HCT116 (cell line): ENCODE measurements around the gene CAPN13. TPM values are rescaled to one million over a fixed set of nuclear protein-coding genes. Genes with fewer than 3 reads are reported as not detected.

ENCODE experiments used
- ATAC-seq: fragments of 200-7000 bp; cut with Tn5 transposase; 2 replicates; pipeline ENCODE4 v1.9.1; 2020; ENCODE audit warnings: mild to moderate bottlenecking, moderate library complexity
- BruUV-seq: library from RNA; stranded (reverse); fragments of 400-500 nt; replicated peaks from 2 replicates; lab custom pipeline; 2021; lab: Mats Ljungman, UMichigan
- CTCF ChIA-PET: fragments of 300-600 bp; sonication (Branson Sonifier 250); formaldehyde crosslinking; loops from one replicate; lab custom pipeline; 2021; ENCODE audit warnings: antibody characterized with exemption; lab: Charles Lee
- POLR2A ChIA-PET: fragments of 300-600, 350-600 bp; sonication (Branson Sonifier 250); formaldehyde crosslinking; loops from one replicate; lab custom pipeline; 2021; ENCODE audit warnings: antibody characterized with exemption; lab: Charles Lee
- RAD21 ChIA-PET, 2 experiments: fragments of 300-600 bp; sonication (Branson Sonifier 250); formaldehyde crosslinking; loops; one replicate each; lab custom pipeline; 2023; ENCODE audit warnings: low total read pairs in 2 of 2; ENCODE audit not compliant: uncharacterized antibody in 2 of 2, unreplicated experiment in 2 of 2, low non-redundant PET in 1 of 2; lab: Charles Lee
- DNase-seq: peaks from one replicate; pipeline ENCODE4 v3.0.0-alpha.2; 2010; ENCODE audit warnings: low read depth, low spot score
- H2AFZ ChIP-seq: fragments of 200-600 bp; shearing (Covaris generic), sonication (generic); 2 replicates; pipeline ENCODE4 v1.6.1; 2017; ENCODE audit warnings: low read depth, mixed run types, mixed read lengths, antibody characterized with exemption, low read length; ENCODE audit not compliant: poor library complexity, severe bottlenecking
- H3K27ac ChIP-seq: 2 replicates; pipeline ENCODE4 v1.5.1; 2012; ENCODE audit warnings: low read depth, low read length
- H3K27me3 ChIP-seq: fragments of 200-600 bp; sonication (generic); 2 replicates; pipeline ENCODE4 v1.6.1; 2016; ENCODE audit warnings: mixed run types, low read length, mixed read lengths; ENCODE audit not compliant: insufficient read depth
- H3K36me3 ChIP-seq, 2 experiments: fragments of 200-500 bp in 1 of 2; fragments of 200-600 bp in 1 of 2; sonication (Bioruptor generic) in 1 of 2; sonication (generic) in 1 of 2; 2 replicates each; pipeline versions ENCODE4 v1.5.1 to v1.6.1; 2014 to 2016; ENCODE audit warnings: low read length in 2 of 2, inconsistent platforms in 1 of 2, mixed read lengths in 1 of 2, mixed run types in 1 of 2; ENCODE audit not compliant: insufficient read depth in 2 of 2, control insufficient read depth in 1 of 2
- H3K4me1 ChIP-seq, 2 experiments: fragments of 200-600 bp in 1 of 2; sonication (generic) in 1 of 2; 2 replicates each; pipeline versions ENCODE4 v1.5.1 to v1.6.1; 2012 to 2017; ENCODE audit warnings: low read length in 2 of 2, inconsistent platforms in 1 of 2, mild to moderate bottlenecking in 1 of 2, mixed read lengths in 1 of 2, mixed run types in 1 of 2, moderate library complexity in 1 of 2; ENCODE audit not compliant: insufficient read depth in 2 of 2, control insufficient read depth in 1 of 2
- H3K4me2 ChIP-seq: fragments of 200-600 bp; sonication (generic); 2 replicates; pipeline ENCODE4 v1.6.1; 2017; ENCODE audit warnings: mixed run types, low read length, mixed read lengths
- H3K4me3 ChIP-seq, 2 experiments: fragments of 200-600 bp in 1 of 2; sonication (generic) in 1 of 2; replicated peaks in 1 of 2; 2 replicates each; pipeline ENCODE4 v1.5.1; 2011 to 2016; ENCODE audit warnings: low read length in 2 of 2, control low read depth in 1 of 2, low read depth in 1 of 2, mild to moderate bottlenecking in 1 of 2, mixed read lengths in 1 of 2, mixed run types in 1 of 2
- H3K79me2 ChIP-seq: fragments of 200-600 bp; sonication (generic); 2 replicates; pipeline ENCODE4 v1.6.1; 2017; ENCODE audit warnings: mild to moderate bottlenecking, mixed run types, low read length, moderate library complexity, mixed read lengths; ENCODE audit not compliant: insufficient read depth
- H3K9ac ChIP-seq: fragments of 200-600 bp; sonication (generic); 2 replicates; pipeline ENCODE4 v1.6.1; 2016; ENCODE audit warnings: low read length, mixed read lengths
- H3K9me2 ChIP-seq: fragments of 200-600 bp; sonication (generic), shearing (Covaris generic); 2 replicates; pipeline ENCODE4 v1.6.1; 2017; ENCODE audit warnings: mixed run types, mild to moderate bottlenecking, moderate library complexity; ENCODE audit not compliant: insufficient read depth
- H3K9me3 ChIP-seq, 2 experiments: fragments of 200-500 bp in 1 of 2; fragments of 200-600 bp in 1 of 2; sonication (Bioruptor generic) in 1 of 2; sonication (generic) in 1 of 2; 2 replicates each; pipeline ENCODE4 v1.6.1; 2014 to 2017; ENCODE audit warnings: low read length in 2 of 2, mixed read lengths in 2 of 2, inconsistent platforms in 1 of 2, low read depth in 1 of 2, mild to moderate bottlenecking in 1 of 2, mixed run types in 1 of 2, moderate library complexity in 1 of 2; ENCODE audit not compliant: control insufficient read depth in 1 of 2, insufficient read depth in 1 of 2
- H4K20me1 ChIP-seq: fragments of 200-600 bp; sonication (generic), shearing (Covaris generic); 2 replicates; pipeline ENCODE4 v1.6.1; 2017; ENCODE audit warnings: mixed run types, mild to moderate bottlenecking, moderate library complexity; ENCODE audit not compliant: insufficient read depth
- CBX3 ChIP-seq: IDR thresholded peaks from 2 replicates; pipeline ENCODE4 v1.6.1; 2012; ENCODE audit warnings: low read depth
- CEBPB ChIP-seq: IDR thresholded peaks from 2 replicates; pipeline ENCODE4 v1.6.1; 2012; ENCODE audit warnings: low read depth
- ELF1 ChIP-seq: IDR thresholded peaks from 2 replicates; pipeline ENCODE4 v1.6.1; 2012; ENCODE audit warnings: low read depth, borderline replicate concordance
- EZH2 ChIP-seq: fragments of 200-600 bp; sonication (generic); IDR thresholded peaks from 2 replicates; pipeline ENCODE4 v1.6.1; 2017; ENCODE audit warnings: antibody characterized with exemption, mixed run types
- EZH2phosphoT487 ChIP-seq: fragments of 200-600 bp; IDR thresholded peaks from 2 replicates; pipeline ENCODE4 v1.6.1; 2018; ENCODE audit warnings: antibody characterized with exemption, borderline replicate concordance
- FOSL1 ChIP-seq: IDR thresholded peaks from 2 replicates; pipeline ENCODE4 v1.6.1; 2012; ENCODE audit warnings: low read depth
- JUND ChIP-seq: IDR thresholded peaks from 2 replicates; pipeline ENCODE4 v1.6.1; 2012
- POLR2A ChIP-seq: IDR thresholded peaks from 2 replicates; pipeline ENCODE4 v1.7.0; 2011; ENCODE audit warnings: borderline replicate concordance; ENCODE audit not compliant: insufficient read depth, insufficient read length; ENCODE audit errors: extremely low read depth
- POLR2AphosphoS5 ChIP-seq: IDR thresholded peaks from 2 replicates; pipeline ENCODE4 v1.6.1; 2011; ENCODE audit warnings: mild to moderate bottlenecking, low read depth, low read length, moderate library complexity
- RAD21 ChIP-seq: IDR thresholded peaks from 2 replicates; pipeline ENCODE4 v1.6.1; 2012; ENCODE audit warnings: low read depth, mild to moderate bottlenecking
- SIN3A ChIP-seq: IDR thresholded peaks from 2 replicates; pipeline ENCODE4 v1.6.1; 2012; ENCODE audit warnings: low read depth
- SP1 ChIP-seq: IDR thresholded peaks from 2 replicates; pipeline ENCODE4 v1.6.1; 2012; ENCODE audit warnings: low read depth
- SRF ChIP-seq: IDR thresholded peaks from 2 replicates; pipeline ENCODE4 v1.6.1; 2012; ENCODE audit warnings: low read depth
- YY1 ChIP-seq: IDR thresholded peaks from 2 replicates; pipeline ENCODE4 v1.6.1; 2011; ENCODE audit warnings: low read length, low read depth, moderate library complexity, mild to moderate bottlenecking; ENCODE audit not compliant: insufficient replicate concordance; ENCODE audit errors: extremely low read depth
- ZFX ChIP-seq: fragments of 450-650 bp; IDR thresholded peaks from 2 replicates; pipeline ENCODE4 v1.6.1; 2017
- intact Hi-C: fragments of 100-400 bp; cut with micrococcal nuclease; formaldehyde crosslinking; loops from 2 replicates; pipeline ENCODE4 v1.10.0; 2022
- total RNA-seq: library from RNA; stranded (reverse); gene quantifications from one replicate; pipeline ENCODE4 v1.2.1, GENCODE V29; 2021; ENCODE audit not compliant: unreplicated experiment
- TF ChIP-seq, protein P1 (sequence below): IDR thresholded peaks from 2 replicates; pipeline ENCODE4 v1.6.1; 2012
- TF ChIP-seq, protein P2 (sequence below): IDR thresholded peaks from 2 replicates; pipeline ENCODE4 v1.6.1; 2011; ENCODE audit warnings: mild to moderate bottlenecking, low read length, moderate library complexity; ENCODE audit not compliant: insufficient replicate concordance; ENCODE audit errors: extremely low read depth
- TF ChIP-seq, protein P3 (sequence below): IDR thresholded peaks from 2 replicates; pipeline ENCODE4 v1.6.1; 2012

Gene CAPN13
- total RNA-seq, 1 experiment from 2014 or later: 0.25 TPM

DNA sequence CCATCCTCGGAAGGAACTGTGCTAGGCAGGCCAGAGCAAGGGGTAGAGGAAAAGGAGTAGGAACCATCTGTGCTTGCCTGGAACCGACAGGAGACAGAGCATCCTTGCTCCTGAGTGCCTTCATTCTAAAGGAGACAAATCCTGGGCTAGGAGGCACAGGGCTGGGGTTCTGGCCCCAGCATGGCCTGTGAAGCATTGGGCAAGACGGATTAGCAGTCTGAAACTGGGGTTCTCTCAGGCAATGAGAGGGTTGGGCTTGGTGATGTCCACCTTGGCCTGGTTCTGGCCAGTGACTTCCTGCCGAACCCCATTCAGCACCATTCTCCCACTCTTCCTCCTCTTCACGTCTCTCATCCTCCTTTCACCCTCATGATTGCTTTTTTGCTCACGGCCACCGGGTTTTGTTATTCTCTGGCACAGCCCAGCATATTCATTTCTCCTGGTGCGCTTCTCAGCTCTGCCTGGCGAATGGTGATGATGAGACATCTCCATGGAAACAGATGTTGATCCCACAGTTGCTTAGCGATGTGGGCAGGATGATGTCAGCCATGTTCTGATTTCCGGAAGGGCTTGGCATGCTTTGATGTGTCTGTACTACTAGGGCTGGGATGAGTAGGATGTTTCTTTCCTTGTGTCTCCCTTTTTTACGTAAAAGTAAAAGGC lies 127.7 kb downstream of the CAPN13 start:
- RAD21 ChIA-PET: no interaction called here
- POLR2A ChIA-PET: no interaction called here
- intact Hi-C loops: no loop called here
- Histone ChIP-seq H4K20me1 (no peaks in the 10 kb centered on the region), H3K27me3 (no peaks in the 10 kb centered on the region), H3K9me3 (no peaks in the 10 kb centered on the region), H3K79me2 (no peaks in the 10 kb centered on the region), H3K4me2 (no peak overlapping the region), H3K9me2 (no peaks in the 10 kb centered on the region), H3K9ac (no peak overlapping the region), H3K36me3 (no peaks in the 10 kb centered on the region), H2AFZ (no peak overlapping the region), H3K27ac (no peak overlapping the region), H3K4me1 (no peaks in the 10 kb centered on the region), H3K4me3 (no peak overlapping the region)
- CTCF ChIA-PET: no interaction called here
- DNase-seq (no peak), ATAC-seq (no peak)
- no peak for TF ChIP-seq CEBPB
- no peak for TF ChIP-seq CBX3
- no peak for TF ChIP-seq POLR2A
- TF ChIP-seq, protein P1, sequence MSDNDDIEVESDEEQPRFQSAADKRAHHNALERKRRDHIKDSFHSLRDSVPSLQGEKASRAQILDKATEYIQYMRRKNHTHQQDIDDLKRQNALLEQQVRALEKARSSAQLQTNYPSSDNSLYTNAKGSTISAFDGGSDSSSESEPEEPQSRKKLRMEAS: no peak
- TF ChIP-seq ZFX: no peak
- no TSS peak for BruUV-seq

- TF ChIP-seq POLR2A: no peak
- TF ChIP-seq POLR2AphosphoS5: no peak
- no peak for TF ChIP-seq SP1
- no peak for TF ChIP-seq JUND
- no peak for TF ChIP-seq ELF1
- TF ChIP-seq, protein P2, sequence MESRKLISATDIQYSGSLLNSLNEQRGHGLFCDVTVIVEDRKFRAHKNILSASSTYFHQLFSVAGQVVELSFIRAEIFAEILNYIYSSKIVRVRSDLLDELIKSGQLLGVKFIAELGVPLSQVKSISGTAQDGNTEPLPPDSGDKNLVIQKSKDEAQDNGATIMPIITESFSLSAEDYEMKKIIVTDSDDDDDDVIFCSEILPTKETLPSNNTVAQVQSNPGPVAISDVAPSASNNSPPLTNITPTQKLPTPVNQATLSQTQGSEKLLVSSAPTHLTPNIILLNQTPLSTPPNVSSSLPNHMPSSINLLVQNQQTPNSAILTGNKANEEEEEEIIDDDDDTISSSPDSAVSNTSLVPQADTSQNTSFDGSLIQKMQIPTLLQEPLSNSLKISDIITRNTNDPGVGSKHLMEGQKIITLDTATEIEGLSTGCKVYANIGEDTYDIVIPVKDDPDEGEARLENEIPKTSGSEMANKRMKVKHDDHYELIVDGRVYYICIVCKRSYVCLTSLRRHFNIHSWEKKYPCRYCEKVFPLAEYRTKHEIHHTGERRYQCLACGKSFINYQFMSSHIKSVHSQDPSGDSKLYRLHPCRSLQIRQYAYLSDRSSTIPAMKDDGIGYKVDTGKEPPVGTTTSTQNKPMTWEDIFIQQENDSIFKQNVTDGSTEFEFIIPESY: no peak
- TF ChIP-seq EZH2phosphoT487: no peak
- TF ChIP-seq, protein P3, sequence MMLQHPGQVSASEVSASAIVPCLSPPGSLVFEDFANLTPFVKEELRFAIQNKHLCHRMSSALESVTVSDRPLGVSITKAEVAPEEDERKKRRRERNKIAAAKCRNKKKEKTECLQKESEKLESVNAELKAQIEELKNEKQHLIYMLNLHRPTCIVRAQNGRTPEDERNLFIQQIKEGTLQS: no peak
- TF ChIP-seq RAD21: no peak
- TF ChIP-seq FOSL1: no peak
- no peak for TF ChIP-seq CEBPB
- TF ChIP-seq, protein P1: no peak
- no peak for TF ChIP-seq SRF
- TF ChIP-seq SIN3A: no peak
- TF ChIP-seq YY1: no peak
- no peak for TF ChIP-seq EZH2
- TF ChIP-seq, all 23 proteins: peak for 0
- intact Hi-C loops: no loop called here
- Histone ChIP-seq H3K9me2 (no peaks in the 10 kb centered on the region), H3K36me3 (no peaks in the 10 kb centered on the region), H3K9ac (no peak overlapping the region), H3K9me3 (no peaks in the 10 kb centered on the region), H3K4me2 (no peak overlapping the region), H3K27ac (no peak overlapping the region), H3K79me2 (no peaks in the 10 kb centered on the region), H3K27me3 (no peaks in the 10 kb centered on the region), H3K4me1 (no peaks in the 10 kb centered on the region), H3K4me3 (no peak overlapping the region), H2AFZ (no peak overlapping the region), H4K20me1 (no peaks in the 10 kb centered on the region)
- DNase-seq (no peak), ATAC-seq (no peak)
- CTCF ChIA-PET: no interaction called here
- no TSS peak for BruUV-seq
- POLR2A ChIA-PET: no interaction called here
- RAD21 ChIA-PET: no interaction called here
Measured at GRCh38 chr2:30678410-30679137, 128.7 kb downstream of the CAPN13 start.
